SIG-M5 (cell line): ENCODE results near the gene FBXO24.
"Not testable (repeated sequence)": the region's sequence is repeated elsewhere in the genome, so short reads cannot be mapped to it uniquely, and the experiment has no call there.

Experiments used
- DNase-seq: peaks from one replicate; lab custom pipeline; 2025; lab: John Stamatoyannopoulos, UW

Gene FBXO24

DNA sequence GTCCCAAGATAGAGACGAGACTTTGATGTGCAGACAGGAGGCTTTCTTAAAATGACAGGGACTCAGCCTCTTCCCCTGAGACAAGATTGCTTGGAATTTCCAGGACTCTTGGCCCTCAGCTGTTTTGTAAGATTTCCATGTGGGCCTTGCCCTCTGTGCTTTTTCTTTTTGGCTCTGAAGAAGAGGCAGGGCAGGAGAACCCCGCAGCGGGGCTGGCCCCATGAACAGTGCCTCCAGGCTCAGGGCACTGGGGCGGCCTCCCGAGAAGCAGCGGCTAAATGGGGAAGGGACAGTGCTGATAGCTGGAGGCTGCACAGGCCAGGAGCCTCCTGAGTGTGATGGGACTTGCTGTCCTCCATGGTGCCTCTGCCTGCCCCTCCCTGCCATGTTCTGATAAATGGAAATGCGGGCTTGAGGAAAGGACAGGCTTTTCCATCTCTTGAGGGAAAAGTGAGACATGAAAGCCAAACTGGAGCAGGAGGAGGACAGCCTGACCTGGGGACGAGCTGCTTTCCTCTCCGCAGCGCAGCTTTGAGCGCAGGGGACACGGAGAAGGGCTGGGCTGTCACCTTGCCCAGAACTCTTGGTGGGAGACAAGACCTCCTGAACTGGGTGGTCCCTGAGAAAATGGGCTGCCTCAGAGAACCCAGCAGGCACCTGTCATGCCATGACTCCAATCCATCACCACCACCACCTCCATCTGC, 24.5 kb upstream of the FBXO24 start:
- DNase-seq, result no peak

- no peak for DNase-seq
Observed at GRCh38 chr7:100562195-100563099, 23.7 kb upstream of the FBXO24 start.

GRCh38 chr7:100563100-100563564, 23.0 kb upstream of the FBXO24 start:
- no peak for DNase-seq

DNA sequence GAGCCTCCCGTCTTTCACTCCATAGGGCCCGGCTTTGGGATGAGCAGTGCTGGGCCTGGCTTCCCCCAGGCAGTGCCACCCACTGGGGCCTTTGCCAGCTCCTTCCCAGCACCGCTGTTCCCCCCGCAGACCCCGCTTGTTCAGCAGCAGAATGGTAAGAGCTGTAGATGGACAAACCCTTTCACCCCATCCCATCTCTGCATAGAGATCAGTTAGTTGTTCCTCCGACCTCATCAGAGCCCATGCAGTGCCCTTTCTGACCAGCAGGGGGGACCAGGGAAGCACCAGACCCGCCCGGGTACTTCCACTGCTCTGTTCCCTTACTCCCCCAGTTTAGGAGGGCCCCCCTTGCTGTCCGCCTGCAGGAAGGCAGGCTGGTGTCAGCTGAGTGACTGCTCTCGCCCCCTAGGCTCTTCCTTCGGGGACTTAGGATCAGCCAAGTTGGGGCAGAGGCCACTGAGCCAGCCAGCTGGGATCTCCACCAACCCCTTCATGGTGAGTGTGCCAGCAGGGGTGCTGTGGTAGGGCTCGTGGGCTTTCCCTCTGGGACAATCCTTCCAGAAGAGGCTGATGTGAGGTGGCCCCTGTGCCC, 22.2 kb upstream of the FBXO24 start:
- no peak for DNase-seq

DNA sequence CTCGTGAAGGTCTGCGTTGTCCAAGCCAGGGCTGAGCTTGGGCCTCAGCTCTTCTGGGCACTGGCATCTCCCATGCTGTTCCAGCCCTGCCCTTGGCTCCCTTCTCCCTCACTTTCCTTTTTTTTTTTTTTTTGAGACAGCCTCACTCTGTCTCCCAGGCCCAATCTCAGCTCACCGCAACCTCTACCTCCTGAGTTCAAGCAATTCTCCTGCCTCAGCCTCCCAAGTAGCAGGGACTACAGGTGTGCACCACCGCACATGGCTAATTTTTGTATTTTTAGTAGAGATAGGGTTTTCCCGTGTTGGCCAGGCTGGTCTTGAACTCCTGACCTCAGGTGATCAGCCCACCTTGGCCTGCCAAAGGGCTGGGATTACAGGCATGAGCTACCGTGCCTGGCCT, 21.7 kb upstream of the FBXO24 start:
- DNase-seq, result not testable (repeated sequence)

GRCh38 chr7:100565133-100565571, 21.0 kb upstream of the FBXO24 start:
- DNase-seq, result no peak

DNA sequence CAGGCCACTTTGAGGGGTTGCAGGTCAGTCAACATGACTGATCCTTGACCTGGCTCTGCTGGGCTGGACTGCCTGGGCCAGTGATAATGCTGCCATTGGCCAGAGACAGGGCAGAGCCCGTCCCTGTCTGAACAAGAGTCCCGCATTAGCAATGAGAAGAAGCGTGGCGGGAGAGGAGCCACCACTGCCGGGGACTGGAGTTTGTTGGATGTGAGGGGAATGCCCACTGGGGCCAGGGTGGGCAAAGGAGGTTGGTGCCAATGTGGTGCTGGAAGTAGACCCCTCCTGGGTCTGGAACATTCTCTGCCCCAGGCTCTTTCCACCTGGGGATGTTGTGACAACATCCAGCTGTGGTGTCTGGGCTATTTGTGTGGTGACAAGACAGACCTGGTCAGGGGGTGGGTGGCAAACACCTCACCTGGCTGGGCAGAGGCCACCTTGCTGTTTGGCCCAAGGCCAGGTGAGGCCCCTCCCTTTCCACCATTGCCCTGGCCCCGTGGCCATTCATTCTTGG, 20.1 kb upstream of the FBXO24 start:
- no peak for DNase-seq

- DNase-seq, result no peak
Observed at GRCh38 chr7:100567031-100567730, 18.9 kb upstream of the FBXO24 start.

DNA sequence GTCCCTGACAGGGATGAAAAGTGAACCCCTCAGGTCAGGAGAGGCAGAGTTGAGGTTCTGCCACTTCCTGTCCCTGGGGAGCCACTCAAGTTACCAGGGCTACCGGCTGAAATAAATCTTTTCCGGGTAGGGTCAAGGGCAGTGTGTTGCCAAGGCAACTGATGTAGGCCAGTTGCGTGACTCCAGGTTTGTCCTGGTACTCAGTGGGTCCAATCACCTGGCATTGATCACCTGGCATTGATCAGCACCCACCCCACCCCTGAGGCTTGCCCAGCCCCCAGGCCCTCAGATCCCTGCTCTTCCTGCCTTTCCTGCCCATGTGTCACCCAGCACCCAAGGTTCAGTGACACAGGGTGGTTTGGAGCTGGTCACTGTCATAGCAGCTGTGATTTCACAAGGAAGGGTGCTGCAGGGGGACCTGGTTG, 18.4 kb upstream of the FBXO24 start:
- DNase-seq, result no peak

DNA sequence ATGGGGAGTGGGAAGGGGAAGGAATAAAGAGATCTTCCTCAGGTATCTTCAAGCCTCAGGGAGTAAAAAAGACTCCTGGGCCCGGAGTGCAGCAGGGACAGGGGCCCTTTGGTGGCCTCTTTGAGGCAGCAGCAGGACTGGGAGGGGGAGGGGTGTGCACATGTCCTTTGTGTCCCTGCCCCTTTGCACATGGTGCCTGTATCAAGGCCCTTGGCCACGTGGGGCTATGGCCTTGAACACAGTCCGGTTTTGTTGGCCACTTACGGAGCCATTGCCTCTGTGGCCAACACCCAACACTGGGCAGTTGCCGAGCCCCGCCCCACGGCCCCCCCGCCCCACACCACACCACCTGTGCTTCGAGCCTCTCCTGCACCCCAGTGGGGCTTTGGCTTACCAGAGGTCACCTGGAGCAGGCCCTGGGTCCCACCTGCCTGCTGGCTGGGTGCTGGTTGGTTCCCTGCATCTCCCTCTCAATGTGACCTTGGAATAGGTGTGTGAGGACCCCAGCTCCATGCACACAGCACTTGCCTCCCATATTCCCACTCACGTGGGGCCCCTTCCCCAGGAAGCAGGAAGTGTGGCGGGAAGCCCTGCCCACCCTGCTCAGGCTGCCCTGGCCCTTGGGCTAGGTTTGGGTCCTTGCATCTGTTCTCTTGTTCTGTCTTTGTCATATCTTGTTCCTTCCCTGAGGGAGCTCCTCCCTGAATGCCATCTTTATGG, 17.8 kb upstream of the FBXO24 start:
- DNase-seq, result no peak

DNA sequence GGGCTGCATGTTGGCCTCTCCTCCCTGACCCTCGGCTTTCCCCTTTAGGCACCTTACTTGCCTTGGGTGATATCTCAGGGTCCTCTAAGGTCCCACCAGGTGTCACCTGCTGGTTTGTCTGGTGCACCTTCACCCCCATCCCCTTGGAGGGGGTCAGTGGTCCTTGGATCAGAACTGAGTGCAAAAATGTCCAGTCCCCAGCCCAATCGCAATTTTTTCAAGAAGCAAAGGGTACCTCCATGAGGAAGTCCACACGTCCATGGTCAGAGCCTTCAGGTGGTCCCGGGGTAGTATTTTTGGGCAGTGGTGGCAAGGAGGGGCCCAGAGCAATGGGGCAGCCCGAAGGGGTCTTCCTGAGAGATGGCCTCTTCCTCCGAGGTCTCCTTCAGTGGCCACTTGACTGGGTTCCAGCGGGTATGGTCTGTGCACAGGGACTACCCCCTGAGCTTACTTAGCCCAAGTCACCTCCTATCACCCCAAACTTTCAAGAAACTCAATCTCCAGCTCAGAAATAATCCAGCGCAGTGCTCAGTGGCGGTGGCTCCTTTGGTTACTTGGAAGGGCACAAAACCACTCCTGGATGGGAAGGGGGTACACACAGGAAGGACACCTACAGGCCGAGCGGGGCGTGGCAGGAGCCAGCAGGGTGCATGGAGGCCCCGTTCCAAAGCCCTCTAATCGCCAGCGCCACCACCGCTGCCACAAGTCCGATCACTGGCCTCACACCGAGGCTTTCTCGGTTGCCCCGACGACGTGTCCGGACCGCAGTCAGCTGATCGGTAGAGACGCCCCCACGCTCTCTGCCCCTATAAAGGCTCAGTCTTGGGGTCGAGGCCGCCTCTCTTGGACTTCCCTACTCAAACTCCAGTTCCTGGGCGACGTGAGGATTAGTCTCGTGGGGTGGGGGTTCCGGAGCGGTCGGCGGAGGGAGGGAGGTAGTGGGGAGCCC, 17.0 kb upstream of the FBXO24 start:
- DNase-seq, result no peak

DNA sequence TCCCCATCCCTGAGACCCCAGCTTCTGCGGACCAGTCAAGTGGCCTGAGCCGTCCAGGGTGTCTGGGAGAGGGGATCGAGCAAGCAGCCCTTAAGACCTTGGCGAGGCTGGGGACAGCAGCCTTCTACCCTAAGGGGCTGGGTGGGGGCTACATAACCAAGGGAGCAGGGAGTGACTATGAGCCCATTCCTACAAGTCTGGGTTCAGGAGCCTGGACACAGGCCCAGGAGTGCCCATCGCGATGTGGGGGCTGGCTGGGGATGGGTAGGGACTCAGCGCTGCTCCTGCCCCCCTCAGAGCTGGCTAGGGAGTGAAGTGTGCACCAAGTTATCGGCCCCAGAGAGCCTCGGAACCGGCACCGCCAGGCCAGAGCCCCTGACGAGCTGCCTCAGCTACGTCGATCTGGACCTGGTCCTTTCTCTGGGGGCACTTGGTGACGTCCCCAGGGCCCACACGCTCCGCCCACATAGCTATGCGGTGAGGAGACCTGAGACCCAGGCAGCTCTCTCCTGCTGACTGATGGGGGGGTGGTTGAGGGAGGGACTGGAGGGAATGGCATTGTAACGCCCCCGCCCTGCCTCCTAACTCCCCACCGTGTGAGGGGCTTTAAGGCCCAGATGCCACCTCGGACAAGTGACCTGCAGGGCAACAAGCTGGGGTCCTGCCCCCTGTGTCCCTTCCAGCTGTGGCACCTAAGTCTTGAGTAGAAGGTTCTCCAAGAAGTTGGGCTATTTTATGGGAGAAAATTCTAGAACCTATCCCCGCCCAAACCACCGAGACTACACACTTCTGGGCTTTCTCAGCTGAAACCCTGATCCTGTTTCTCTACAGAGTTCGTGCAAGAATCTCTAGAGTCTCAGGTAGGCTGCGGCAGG, 14.9 kb upstream of the FBXO24 start:
- DNase-seq, result no peak

DNA sequence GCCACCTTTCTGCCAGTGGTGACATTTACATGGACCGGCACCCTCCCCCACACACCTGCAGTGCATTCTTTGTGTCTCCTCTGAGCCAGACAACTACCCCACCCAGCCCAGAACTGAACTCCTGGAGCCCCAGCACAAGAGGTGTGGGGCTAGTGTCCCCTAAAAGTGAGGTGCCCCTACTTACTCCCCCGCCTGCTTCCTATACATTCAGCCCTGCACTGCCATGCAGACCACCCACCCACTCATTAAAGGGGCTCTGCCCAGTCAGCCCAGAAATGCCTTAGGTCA, 14.4 kb upstream of the FBXO24 start:
- DNase-seq, result no peak

DNA sequence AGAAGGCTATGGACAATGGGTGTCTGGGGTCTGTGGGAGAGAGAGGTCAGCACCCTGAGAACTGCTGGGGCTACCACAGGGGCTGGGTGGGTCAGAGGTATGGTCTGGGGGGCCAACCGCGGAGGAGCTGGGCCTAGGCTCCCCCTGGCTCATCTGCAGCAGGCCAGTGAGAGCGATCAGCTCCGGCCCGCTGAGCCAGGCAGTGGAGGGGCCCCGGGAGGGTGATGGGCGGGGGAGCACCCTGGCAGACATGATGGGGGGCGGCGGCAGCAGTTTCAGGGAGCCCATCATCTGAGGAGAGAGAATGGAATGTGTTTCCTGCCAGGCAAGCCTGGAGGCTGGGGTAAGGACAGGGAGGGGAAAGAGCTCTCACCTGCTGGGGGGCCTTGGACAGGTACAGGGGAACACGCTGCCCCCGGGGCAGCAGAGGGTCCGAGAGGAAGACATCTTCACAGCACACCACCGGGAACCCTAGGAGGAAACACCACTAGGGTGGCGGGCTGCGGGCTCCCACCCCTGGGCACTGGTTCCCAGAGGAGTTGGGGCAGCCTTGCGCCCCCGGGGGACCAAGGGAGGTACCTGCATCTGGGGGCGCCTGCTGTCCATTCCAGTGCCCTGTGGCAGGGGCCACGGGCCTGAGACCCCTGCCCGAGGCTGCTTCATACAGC, 13.7 kb upstream of the FBXO24 start:
- no peak for DNase-seq

DNA sequence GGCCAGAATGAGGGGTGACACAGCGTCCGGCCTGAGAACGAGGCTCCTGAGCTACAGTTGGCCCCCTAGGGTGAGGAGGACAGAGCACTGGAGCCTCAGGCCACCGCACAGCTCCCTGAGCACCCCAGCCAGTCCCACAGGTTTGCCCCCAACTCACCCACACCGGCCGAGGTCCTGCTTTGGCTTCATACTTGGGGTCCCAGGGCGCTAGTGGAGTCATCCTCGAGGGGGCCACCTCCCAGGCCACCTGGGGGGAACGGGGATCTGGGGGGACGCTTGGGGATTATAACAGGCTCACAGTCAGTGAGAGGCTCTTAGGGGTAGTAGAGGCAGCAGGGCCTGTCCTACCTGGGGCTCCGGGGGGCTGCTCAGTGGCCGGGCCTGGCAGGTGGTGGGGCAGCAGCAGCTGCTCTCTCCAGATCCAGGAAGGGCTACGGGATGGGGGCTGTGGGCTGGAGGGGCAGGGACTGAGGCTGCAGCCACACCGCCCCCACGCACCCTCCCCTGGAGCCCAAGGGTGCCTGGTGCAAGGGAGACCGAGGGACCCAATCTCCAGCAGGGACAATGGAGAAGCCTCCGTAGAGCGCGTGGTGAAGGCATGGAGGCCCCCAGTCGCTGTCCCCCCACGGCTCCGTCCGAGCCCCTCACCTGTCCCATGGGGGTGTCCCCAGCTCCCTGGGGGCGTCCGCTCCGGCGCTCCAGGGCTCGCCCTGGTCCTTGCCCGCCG, 13.0 kb upstream of the FBXO24 start:
- no peak for DNase-seq

- no peak for DNase-seq
Observed at GRCh38 chr7:100573691-100574361, 12.3 kb upstream of the FBXO24 start, which contains the start of gene SAP25. SAP25 (minus strand) TSS chr7:100573900; CDS start chr7:100573742, 158 bp downstream.
